Activated CD4-positive, alpha-beta T cell treated with anti-CD3 and anti-CD28 coated beads, Interleukin-2, Interleukin-6, amounts not matched to agents 100 ng/mL and 50 ng/mL, durations not matched to agents 16 hours and 8 hours (primary cell): Measurements from ENCODE around the gene CFAP90.
A peak's percentile ranks its signal among the peaks of the same experiment; 100 is the strongest.

Experiments
- DNase-seq: peaks from one replicate; pipeline ENCODE4 v3.0.0-alpha.2; 2020

The CFAP90 gene

DNA sequence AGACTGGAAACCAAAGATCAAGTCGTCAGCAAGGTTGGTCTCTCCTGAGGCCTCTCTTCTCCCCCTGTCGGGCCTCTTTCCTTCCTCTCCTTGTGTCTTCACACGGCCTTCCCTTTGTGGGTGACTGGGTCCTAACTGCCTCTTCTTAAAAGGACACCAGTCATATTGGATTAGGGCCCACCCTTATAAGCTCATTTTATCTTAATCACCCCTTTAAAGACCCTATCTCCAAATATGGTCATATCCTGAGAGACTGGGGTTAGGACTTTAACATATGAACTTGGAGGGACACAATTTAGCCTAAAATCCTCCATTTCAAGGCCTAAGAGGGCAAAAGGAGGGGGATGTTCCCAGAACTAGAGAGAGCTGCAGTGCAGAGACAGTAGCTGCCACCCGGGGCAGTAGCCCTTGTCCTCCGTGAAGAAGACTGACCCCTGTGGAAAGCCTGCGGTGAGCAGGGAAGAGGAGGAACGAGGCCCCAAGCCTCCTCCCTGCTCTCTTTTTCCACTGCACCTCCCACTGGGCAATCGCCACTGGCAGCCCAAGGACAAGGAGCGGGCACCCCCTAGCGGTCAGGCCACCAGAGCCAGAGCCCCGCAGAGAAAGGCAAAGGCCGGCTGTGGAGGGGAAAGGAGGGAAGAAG, 34.9 kb downstream of the CFAP90 start:
- DNase-seq, result peak; percentile 78

DNA sequence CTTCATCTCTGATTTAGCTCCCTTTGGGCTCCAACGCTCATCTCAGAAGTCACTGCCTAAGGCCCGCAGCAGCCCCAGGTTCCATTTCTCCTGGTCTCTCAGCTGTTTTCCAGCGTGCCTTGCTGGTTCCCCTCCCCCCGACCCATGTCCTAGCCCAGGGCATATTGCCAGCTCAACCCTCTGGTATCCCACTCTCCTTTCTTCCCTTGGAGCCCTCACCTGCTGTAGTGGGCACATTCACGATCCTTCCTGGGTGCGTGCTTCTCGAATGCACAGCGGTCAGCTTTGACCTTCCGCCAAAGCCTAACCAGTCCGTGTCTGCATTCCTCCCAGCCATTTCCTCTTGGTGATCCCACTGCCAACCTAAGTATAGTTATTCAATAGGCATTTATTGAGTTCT, 36.1 kb downstream of the CFAP90 start:
- DNase-seq, result no peak

DNA sequence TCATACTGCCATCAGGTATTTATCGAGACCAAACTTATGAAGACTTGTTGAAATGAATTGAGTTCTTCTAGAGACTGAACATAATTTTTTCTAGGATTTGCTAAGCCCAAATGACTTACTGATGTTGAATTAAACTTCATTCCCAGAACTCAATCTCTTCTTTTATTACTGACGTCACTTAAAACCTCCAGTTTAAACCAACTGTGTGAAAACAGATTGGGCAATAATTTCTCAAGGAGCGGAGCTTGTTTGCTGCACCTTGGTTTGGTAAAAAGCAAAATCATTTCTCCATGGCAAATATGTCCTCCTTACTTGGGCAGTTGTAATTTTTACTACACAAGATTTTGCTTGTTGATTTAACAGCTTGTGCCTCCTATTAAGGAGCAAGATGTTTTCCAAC, 37.4 kb downstream of the CFAP90 start:
- DNase-seq, result no peak

DNA sequence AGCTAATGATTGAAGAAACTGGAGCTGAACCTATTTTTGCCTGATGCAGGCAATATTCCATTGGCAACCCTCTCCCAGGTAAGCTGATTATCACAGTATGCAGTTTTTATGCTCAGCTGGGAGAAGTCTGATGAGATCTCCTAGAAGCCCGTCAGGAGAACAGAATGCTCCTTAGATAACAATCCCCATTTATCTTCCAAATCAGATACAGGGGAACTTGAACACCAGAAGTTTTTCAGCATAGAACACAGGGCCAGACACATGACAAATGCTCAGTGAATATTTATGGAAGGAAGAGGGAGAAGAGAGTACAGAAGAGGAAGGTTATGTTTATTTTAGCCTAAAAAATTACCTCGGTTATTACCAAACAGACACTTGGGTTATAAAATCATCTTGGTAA, 37.9 kb downstream of the CFAP90 start:
- no peak for DNase-seq

DNA sequence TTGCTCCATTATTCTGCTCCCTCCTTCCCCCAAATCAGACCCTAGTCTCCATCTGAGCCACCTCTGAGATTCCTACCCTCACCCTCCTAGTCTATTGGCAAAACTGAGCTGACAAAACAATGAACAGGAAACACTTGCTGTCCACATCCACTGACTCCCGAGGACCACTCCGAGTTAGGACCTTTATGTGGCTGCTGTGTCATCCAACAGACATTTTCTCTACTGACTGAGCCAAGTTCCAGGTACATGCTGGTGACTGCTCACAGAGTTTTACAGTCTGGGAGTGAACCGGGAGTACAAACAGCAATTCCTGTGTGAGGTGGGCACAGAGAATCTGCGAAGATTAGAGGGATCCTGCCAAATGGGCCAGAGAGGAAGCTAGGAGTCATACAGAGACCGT, 39.2 kb downstream of the CFAP90 start:
- no peak for DNase-seq

DNA sequence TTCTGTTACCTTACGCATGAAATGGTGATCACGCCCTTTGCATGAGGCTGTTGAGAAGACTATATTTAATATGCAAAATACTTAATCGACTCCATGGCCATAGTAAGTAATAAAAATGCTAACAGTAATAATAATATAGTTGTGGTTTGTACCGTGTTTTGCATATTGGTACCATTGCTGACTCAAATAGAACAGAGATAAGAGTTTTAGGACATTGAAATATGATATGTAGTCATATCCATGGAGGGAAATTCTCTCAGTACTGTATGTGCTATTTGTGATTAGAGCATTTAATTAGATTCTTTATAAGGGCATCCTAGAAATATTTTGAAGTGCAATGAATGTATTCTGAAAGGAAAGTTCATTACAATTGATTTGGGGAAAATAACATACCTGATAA, 41.9 kb downstream of the CFAP90 start:
- no peak for DNase-seq

DNA sequence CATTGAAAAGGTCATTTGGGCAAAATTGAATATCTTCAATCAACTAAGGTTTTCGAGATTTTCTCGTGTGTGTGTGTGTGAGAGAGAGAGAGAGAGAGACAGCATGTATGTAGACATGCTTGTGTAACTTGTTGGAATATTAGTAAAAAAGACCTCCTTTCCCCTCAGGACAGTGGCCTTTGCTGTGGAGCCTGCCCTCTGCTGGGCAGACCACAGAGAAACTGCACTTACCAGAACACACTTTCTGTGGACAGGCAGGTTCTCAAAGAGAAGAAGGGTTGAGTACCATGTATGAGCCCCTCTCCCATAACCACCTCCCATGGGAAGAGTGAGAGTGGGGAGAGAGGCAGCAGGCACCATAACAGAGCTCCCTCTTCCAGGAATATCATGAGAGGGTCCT, 45.6 kb downstream of the CFAP90 start:
- no peak for DNase-seq

DNA sequence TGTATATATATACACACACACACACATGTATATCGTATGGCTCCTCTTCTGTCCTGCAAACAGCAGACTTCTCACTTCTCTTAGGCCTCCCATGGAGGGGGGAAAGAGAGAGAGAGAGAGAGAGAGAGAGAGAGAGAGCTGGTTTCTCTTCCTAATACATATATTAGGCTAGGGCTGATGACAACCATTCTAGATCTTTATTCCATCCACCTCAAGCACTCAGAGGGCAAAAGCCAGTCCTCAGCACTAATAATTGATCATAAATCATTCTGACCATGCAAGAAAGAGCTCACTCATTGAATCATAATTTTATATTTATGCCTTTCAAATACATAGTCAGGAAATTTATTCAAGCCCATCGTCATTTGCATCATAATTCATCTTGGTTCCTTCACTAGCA, 47.0 kb downstream of the CFAP90 start:
- DNase-seq, result no peak

DNA sequence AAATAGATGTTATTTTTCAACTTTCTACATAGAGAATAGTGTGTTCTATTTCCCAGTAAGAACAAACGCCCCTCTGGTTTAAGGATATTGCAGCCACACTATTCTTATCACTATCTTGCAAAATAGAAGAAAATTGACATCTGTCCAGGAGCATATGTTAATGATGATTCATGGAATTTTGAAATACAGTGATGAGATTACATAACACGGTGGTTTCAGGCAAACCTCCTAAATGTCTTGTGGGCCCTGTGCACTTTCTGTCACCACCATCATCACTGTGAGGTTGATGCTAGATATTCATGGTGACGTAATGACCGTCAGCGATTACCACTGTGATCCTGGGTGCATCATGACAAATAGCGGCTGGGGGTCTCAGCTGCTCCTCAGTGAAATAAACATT, 48.1 kb downstream of the CFAP90 start:
- DNase-seq, result no peak

DNA sequence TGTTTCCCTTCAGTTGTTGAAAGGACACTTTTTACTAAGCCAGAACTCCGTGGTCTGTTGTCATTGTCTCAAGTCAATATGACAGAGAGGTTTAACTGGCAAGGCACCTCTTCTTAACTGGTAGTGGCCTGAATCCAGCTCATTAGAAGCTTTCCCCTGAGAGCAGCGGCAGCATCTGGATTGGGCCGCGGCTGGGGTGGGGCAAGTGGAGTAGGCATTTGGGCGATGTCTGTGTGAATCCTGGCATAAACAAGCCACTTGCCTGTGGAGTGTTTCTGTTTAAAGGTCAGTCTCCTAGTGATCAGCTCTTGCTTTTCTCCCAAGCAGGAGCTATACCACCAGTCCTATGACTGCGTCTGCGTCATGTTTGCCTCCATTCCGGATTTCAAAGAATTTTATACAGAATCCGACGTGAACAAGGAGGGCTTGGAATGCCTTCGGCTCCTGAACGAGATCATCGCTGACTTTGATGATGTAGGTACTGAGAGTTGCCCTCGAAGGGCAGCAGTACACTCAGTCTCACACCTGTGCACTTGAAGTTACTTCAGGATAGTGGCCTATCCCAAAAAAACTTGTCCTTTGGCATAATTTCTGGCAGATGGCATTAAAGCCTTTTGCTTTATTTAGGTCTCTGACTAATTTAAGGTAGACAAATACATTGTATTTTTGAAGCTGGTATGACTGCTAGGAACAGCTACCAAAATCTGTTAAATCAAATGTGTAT, 48.9 kb downstream of the CFAP90 start:
- no peak for DNase-seq

DNA sequence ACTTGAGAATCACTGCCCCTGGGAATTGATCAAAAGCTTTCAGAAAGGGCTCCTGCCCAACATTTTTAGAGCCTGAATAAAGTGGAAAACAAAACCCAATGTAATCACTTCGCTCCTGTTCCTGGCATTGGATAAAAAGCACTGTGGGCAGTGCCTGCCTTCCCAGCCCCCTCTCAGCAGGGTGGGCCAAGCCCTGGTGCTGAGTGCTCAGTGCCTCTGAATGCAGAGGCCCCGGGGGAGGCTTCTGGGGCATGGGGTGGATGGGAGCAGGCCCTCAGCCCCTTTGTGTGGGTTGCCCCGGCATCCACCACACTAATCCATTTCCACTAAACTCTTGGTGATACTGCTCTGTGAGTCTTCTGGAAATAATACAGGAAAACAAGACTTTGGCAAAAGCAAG, 55.6 kb downstream of the CFAP90 start:
- DNase-seq, result no peak

DNA sequence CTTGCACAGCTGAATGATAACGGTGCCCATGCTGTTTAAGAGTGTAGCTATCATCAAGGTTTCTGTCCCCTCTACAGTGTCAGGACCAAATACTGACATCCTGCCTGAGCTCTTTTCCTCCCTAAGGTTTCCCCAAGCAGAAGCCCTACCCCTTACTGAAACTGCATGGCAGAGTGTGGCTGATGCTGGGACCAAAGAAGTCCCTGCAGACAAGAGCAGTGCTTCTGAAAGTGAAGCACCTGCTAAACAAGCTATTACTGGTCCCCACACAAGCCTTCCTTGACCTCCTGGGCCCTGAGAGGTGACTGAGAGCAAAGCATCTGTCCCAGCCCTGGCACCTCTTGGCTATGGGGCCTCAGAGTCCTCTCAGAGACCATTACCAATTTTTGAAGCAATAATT, 56.1 kb downstream of the CFAP90 start:
- no peak for DNase-seq

DNA sequence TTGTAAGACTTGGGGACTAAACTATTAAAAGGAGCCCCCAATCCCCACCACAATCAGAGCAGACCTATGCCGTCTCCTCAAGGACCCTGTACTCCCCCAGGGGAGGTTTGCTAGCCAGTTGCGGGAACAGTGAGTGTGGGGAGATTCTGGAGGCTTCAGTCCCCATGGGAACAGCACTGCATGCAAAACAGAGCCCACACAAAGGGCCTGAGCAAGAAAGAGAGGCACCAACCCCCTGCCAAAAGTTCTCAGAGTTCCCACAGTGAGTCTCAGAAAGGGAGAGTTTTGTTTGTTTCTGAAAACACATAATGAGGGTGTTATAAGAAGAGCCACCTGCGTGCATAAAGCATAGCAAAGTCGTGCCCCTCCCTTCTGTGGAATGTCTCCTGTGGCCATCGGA, 56.6 kb downstream of the CFAP90 start:
- no peak for DNase-seq

DNA sequence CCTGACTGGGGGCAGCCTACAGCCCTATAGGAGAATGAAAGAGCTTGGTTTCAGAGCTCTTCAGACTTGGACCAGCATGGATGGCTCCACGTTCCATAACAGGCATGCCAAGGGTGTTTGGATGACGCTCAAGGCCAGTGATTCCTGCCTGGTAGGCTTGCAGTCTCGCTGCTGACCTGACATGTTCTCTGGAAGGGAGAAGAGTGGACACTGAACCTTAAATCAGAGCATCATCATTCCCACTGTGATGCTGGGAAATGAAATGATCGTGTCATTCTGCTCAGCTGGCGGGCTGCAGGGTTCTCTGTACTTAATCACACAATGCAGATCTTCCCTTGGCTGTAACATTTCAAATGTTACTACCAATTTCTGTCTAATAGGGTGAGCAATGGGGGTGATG, 57.0 kb downstream of the CFAP90 start:
- DNase-seq, result no peak

DNA sequence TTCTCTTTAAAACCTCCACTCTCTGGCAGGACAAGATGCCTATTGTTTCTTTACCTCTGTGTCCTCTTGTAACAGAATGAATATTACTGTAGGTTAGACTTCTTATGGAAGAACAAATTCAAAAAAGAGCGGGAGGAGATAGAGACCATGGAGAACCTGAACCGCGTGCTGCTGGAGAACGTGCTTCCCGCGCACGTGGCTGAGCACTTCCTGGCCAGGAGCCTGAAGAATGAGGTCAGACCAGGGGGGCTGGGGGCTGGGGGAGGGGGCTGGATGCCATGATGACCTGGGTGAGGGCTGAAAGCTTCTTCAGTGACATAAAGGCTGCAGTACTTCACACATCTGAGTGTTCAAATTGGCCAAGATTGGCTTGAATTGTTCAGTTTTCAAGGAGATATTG, 61.4 kb downstream of the CFAP90 start:
- no peak for DNase-seq

DNA sequence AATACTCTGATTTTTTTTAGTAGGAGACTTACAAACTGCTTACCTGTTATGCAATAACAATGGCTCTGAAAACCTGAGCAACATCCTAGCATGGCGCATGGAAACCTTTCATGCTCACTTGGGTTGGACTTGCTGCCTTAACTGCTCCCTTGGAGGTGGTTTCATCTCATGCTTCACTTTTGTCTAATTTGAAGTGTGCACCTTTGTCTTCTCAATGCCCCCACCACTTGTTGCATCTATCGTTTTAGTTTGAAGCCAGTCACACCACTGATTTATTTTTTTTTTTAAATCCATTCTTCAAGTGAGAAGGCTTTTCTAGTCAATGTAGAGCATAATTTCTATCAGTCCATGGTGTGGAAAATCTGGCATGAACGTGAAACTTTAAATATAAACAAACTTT, 63.2 kb downstream of the CFAP90 start:
- no peak for DNase-seq

DNA sequence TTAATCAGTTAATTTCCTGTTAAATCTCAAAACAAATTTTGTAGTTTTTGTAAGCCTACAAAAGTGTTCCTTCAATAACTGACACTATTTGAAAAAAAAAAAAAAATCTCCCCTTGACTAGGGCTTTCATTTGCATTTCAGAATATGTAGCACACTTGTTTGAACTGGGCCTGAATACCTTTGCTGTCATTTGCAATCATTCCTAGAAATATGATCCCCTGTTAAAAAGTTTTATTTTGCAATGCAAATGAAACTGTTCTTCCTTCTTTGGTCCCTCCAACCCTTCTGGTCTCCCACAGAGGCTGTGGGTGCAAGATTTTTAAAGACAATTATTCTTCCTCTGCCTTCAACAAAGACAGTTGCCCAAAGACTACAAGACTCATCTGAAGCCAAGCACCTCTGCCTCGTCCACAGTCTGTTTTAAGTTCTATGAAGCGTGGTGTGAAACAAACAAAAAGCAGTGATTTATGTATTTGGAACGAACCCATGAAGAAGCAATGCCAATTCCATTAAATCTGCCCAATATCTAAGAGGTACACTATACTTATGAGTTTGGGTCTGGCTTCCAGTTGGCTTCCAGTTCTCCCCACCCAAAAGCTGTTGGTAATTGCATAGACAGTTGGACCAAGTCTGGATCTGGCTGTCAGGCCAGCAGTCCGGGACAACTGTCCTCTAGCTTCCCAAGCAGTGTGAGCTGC, 66.1 kb downstream of the CFAP90 start:
- DNase-seq, result no peak

DNA sequence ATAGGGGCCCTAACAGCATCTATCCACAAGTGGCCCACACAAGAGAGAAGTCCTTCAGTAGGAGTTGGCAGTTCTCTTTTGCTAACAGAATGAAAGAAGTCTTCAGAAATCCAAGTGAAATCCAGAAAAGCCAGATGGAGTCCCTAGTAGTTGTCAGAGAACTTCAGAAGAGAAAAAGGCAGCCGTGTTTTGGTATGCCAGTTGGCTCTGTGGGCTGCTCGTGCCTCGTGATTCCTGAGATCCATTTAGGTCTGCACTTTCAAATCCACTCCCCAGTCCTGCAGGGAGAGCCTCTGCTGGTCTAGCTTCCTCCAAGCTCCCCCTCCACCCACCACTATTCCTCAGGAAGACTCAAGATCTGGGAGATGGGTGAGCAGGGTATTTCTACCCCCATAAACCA, 69.0 kb downstream of the CFAP90 start:
- DNase-seq, result no peak
